GM12878 (cell line): Measurements from ENCODE around the gene WSCD2. TPM values are rescaled to one million over a fixed set of nuclear protein-coding genes. Genes with fewer than 3 reads are reported as not detected.

Experiments used
- BCL11A ChIP-seq: IDR thresholded peaks from 2 replicates; pipeline ENCODE4 v1.6.1; 2011; ENCODE audit warnings: low read depth, low read length
- CUX1 ChIP-seq: IDR thresholded peaks from 2 replicates; pipeline ENCODE4 v1.6.1; 2012; ENCODE audit warnings: improper control_type of control experiment, low read depth, low read length; ENCODE audit not compliant: insufficient replicate concordance
- FOXK2 ChIP-seq: fragments of 450-650 bp; IDR thresholded peaks from 2 replicates; pipeline ENCODE4 v1.6.1; 2017; ENCODE audit warnings: mild to moderate bottlenecking, moderate library complexity
- HDAC6 ChIP-seq: fragments of 200-600 bp; sonication (generic); IDR thresholded peaks from one replicate; pipeline ENCODE4 v1.8.0; 2017; ENCODE audit warnings: antibody characterized with exemption; ENCODE audit not compliant: unreplicated experiment
- HSF1 ChIP-seq: fragments of 150-350 bp; IDR thresholded peaks from 2 replicates; pipeline ENCODE4 v1.6.1; 2014; ENCODE audit warnings: mild to moderate bottlenecking, low read depth, low read length
- JUND ChIP-seq: IDR thresholded peaks from 2 replicates; pipeline ENCODE4 v1.6.1; 2012; ENCODE audit warnings: low read depth, mild to moderate bottlenecking, low read length, improper control_type of control experiment, moderate library complexity
- KLF5 ChIP-seq: fragments of 450-650 bp; IDR thresholded peaks from 2 replicates; pipeline ENCODE4 v1.6.1; 2014; ENCODE audit warnings: mild to moderate bottlenecking; ENCODE audit not compliant: partially characterized antibody
- POLR2A ChIP-seq: IDR thresholded peaks from 2 replicates; pipeline ENCODE4 v1.6.1; 2011; ENCODE audit warnings: low read depth, mild to moderate bottlenecking, low read length
- SMARCA5 ChIP-seq: fragments of 450-650 bp; IDR thresholded peaks from 2 replicates; pipeline ENCODE4 v1.6.1; 2017; ENCODE audit warnings: mild to moderate bottlenecking
- ZBTB11 ChIP-seq: fragments of 450-650 bp; formaldehyde crosslinking; IDR thresholded peaks from 2 replicates; pipeline ENCODE4 v1.5.0; 2022; ENCODE audit warnings: mild to moderate bottlenecking, missing genetic modification characterization
- ZBTB40 ChIP-seq: fragments of 450-650 bp; IDR thresholded peaks from 2 replicates; pipeline ENCODE4 v1.6.1; 2016; ENCODE audit warnings: mild to moderate bottlenecking, moderate library complexity, borderline replicate concordance
- ZNF207 ChIP-seq: fragments of 450-650 bp; IDR thresholded peaks from 2 replicates; pipeline ENCODE4 v1.6.1; 2014; ENCODE audit warnings: antibody characterized with exemption, mild to moderate bottlenecking, borderline replicate concordance
- polyA plus RNA-seq, 11 experiments: library from polyadenylated mRNA; depleted of rRNA in 4 of 11; unstranded in 6 of 11; stranded (reverse) in 5 of 11; fragments of >200 nt; fragmentation: Nextera tagmentation in 4 of 11; fragmentation: Illumina TruSeq in 1 of 11; extraction: Ambion mirVana in 4 of 11; extraction: Trizol in 1 of 11; gene quantifications; 1 replicate in 1 of 11; 2 replicates in 10 of 11; pipeline versions ENCODE4 v1.2.1 to v1.2.3, GENCODE V29; 2011 to 2016; ENCODE audit warnings: inconsistent platforms in 2 of 11, missing spikeins in 2 of 11, low read depth in 1 of 11
- total RNA-seq, 4 experiments: library from RNA; depleted of rRNA in 3 of 4; stranded (reverse); fragments of >200 nt in 3 of 4; fragmentation: Illumina TruSeq in 1 of 4; extraction: Trizol in 1 of 4; gene quantifications; 2 replicates each; pipeline versions ENCODE4 v1.2.1 to v1.2.3, GENCODE V29; 2013 to 2021

WSCD2 gene
- total and polyA plus RNA-seq, 10 of the 15 experiments (the other 5 are each of a cell fraction or from before 2014, with no cell fraction given) = 0.41 TPM; not detected in 9

- TF ChIP-seq ZBTB11 (no peak), CUX1 (no peak), FOXK2 (no peak), JUND (no peak), SMARCA5 (no peak), BCL11A (no peak), ZBTB40 (no peak), ZNF207 (no peak), HSF1 (no peak), POLR2A (no peak), HDAC6 (no peak), KLF5 (no peak)
These were observed 89.8 kb downstream of the WSCD2 start (continued) for GRCh38 chr12:108218921-108219320.
